H9 (cell line): ENCODE results near the gene CAMKV. TPM values are rescaled to one million over a fixed set of nuclear protein-coding genes. Genes with fewer than 3 reads are reported as not detected.

Experiments used
- DNase-seq: peaks from one replicate; pipeline ENCODE4 v3.0.0-alpha.2; 2017
- H2AFZ ChIP-seq: one replicate; pipeline ENCODE4 v1.6.1; 2013; ENCODE audit warnings: mild to moderate bottlenecking, low read length, control low read depth, moderate library complexity
- H2AK5ac ChIP-seq: 2 replicates; pipeline ENCODE4 v1.6.1; 2013; ENCODE audit warnings: low read length, control low read depth, mixed read lengths; ENCODE audit not compliant: insufficient read length
- H2BK120ac ChIP-seq: one replicate; pipeline ENCODE4 v1.6.1; 2013; ENCODE audit warnings: low read depth, mild to moderate bottlenecking, low read length, control low read depth, inconsistent platforms; ENCODE audit not compliant: poor library complexity, severe bottlenecking
- H2BK12ac ChIP-seq: 2 replicates; pipeline ENCODE4 v1.6.1; 2013; ENCODE audit warnings: low read length, control low read depth, mixed read lengths, low read depth; ENCODE audit not compliant: insufficient read length
- H2BK15ac ChIP-seq: 2 replicates; pipeline ENCODE4 v1.6.1; 2013; ENCODE audit warnings: low read depth, low read length, control low read depth
- H2BK20ac ChIP-seq: one replicate; pipeline ENCODE4 v1.6.1; 2013; ENCODE audit warnings: low read depth, mild to moderate bottlenecking, low read length, control low read depth, inconsistent platforms; ENCODE audit not compliant: poor library complexity, severe bottlenecking
- H2BK5ac ChIP-seq: 2 replicates; pipeline ENCODE4 v1.6.1; 2013; ENCODE audit warnings: low read length, control low read depth, mixed read lengths; ENCODE audit not compliant: insufficient read length
- H3K14ac ChIP-seq: 2 replicates; pipeline ENCODE4 v1.6.1; 2013; ENCODE audit warnings: low read length, control low read depth; ENCODE audit not compliant: insufficient read depth
- H3K18ac ChIP-seq: 2 replicates; pipeline ENCODE4 v1.6.1; 2013; ENCODE audit warnings: low read depth, mild to moderate bottlenecking, mixed read lengths, low read length, control low read depth; ENCODE audit not compliant: insufficient read length
- H3K23ac ChIP-seq: 2 replicates; pipeline ENCODE4 v1.6.1; 2013; ENCODE audit warnings: low read length, control low read depth, mixed read lengths, low read depth; ENCODE audit not compliant: insufficient read length
- H3K23me2 ChIP-seq: 2 replicates; pipeline ENCODE4 v1.6.1; 2013; ENCODE audit warnings: low read depth, mild to moderate bottlenecking, mixed read lengths, low read length, control low read depth; ENCODE audit not compliant: insufficient read length, poor library complexity, severe bottlenecking
- H3K27ac ChIP-seq: 2 replicates; pipeline ENCODE4 v1.5.1; 2013; ENCODE audit warnings: low read length, control low read depth, mixed read lengths, low read depth; ENCODE audit not compliant: insufficient read length
- H3K27me3 ChIP-seq: 2 replicates; pipeline ENCODE4 v1.6.1; 2013; ENCODE audit warnings: low read length, control low read depth, inconsistent platforms; ENCODE audit not compliant: insufficient read depth
- H3K4ac ChIP-seq: 2 replicates; pipeline ENCODE4 v1.6.1; 2013; ENCODE audit warnings: low read depth, mild to moderate bottlenecking, control low read depth, inconsistent platforms, low read length, moderate library complexity
- H3K4me1 ChIP-seq: 2 replicates; pipeline ENCODE4 v1.6.1; 2013; ENCODE audit warnings: low read length, control low read depth, inconsistent platforms; ENCODE audit not compliant: insufficient read depth
- H3K4me2 ChIP-seq: 2 replicates; pipeline ENCODE4 v1.6.1; 2013; ENCODE audit warnings: low read length, control low read depth, mixed read lengths; ENCODE audit not compliant: insufficient read length, insufficient read depth
- H3K56ac ChIP-seq: 2 replicates; pipeline ENCODE4 v1.6.1; 2013; ENCODE audit warnings: low read depth, mild to moderate bottlenecking, mixed read lengths, low read length, control low read depth; ENCODE audit not compliant: insufficient read length
- H3K79me1 ChIP-seq: 2 replicates; pipeline ENCODE4 v1.6.1; 2013; ENCODE audit warnings: low read depth, mild to moderate bottlenecking, moderate library complexity, low read length, control low read depth, inconsistent platforms; ENCODE audit not compliant: insufficient read depth, poor library complexity, severe bottlenecking
- H3K79me2 ChIP-seq: 2 replicates; pipeline ENCODE4 v1.6.1; 2013; ENCODE audit warnings: low read length, control low read depth, inconsistent platforms; ENCODE audit not compliant: insufficient read depth
- H3K9ac ChIP-seq: 2 replicates; pipeline ENCODE4 v1.6.1; 2013; ENCODE audit warnings: low read length, control low read depth, mixed read lengths; ENCODE audit not compliant: insufficient read length; ENCODE audit errors: extremely low read depth
- H3K9me3 ChIP-seq: one replicate; pipeline ENCODE4 v1.6.1; 2013; ENCODE audit warnings: low read depth, low read length, inconsistent platforms; ENCODE audit not compliant: control insufficient read depth
- H3T11ph ChIP-seq: one replicate; pipeline ENCODE4 v1.6.1; 2013; ENCODE audit warnings: mild to moderate bottlenecking, low read length, control low read depth, inconsistent platforms
- H4K20me1 ChIP-seq: one replicate; pipeline ENCODE4 v1.6.1; 2013; ENCODE audit not compliant: control insufficient read depth, insufficient read length, insufficient read depth
- H4K5ac ChIP-seq: 2 replicates; pipeline ENCODE4 v1.6.1; 2013; ENCODE audit warnings: low read depth, mild to moderate bottlenecking, mixed read lengths, low read length, control low read depth; ENCODE audit not compliant: insufficient read length
- H4K8ac ChIP-seq: replicated peaks from 2 replicates; pipeline ENCODE4 v1.6.1; 2013; ENCODE audit warnings: low read length, control low read depth, mixed read lengths, low read depth; ENCODE audit not compliant: insufficient read length
- H4K91ac ChIP-seq: 2 replicates; pipeline ENCODE4 v1.6.1; 2013; ENCODE audit warnings: low read depth, mild to moderate bottlenecking, moderate library complexity, mixed read lengths, low read length, control low read depth; ENCODE audit not compliant: insufficient read length
- H3K27ac Mint-ChIP-seq, 3 experiments: 2 replicates in 2 of 3; 3 replicates in 1 of 3; pipeline ENCODE4 v1.8.0; 2020 to 2021; ENCODE audit warnings: mixed read lengths in 3 of 3, mild to moderate bottlenecking in 1 of 3, moderate library complexity in 1 of 3
- H3K27me3 Mint-ChIP-seq: 2 replicates; pipeline ENCODE4 v1.8.0; 2021; ENCODE audit warnings: low read depth, mild to moderate bottlenecking, moderate library complexity, mixed read lengths
- H3K36me3 Mint-ChIP-seq, 3 experiments: 2 replicates in 2 of 3; 3 replicates in 1 of 3; pipeline ENCODE4 v1.8.0; 2020 to 2021; ENCODE audit warnings: low read depth in 3 of 3, mixed read lengths in 3 of 3; ENCODE audit not compliant: insufficient read depth in 1 of 3
- H3K4me1 Mint-ChIP-seq, 2 experiments: 2 replicates each; pipeline ENCODE4 v1.8.0; 2020; ENCODE audit warnings: mixed read lengths in 2 of 2
- H3K4me3 Mint-ChIP-seq, 2 experiments: 2 replicates in 1 of 2; 3 replicates in 1 of 2; pipeline ENCODE4 v1.8.0; 2020 to 2021; ENCODE audit warnings: mild to moderate bottlenecking in 2 of 2, mixed read lengths in 2 of 2, moderate library complexity in 1 of 2
- H3K9me3 Mint-ChIP-seq, 2 experiments: 2 replicates in 1 of 2; 3 replicates in 1 of 2; pipeline ENCODE4 v1.8.0; 2020; ENCODE audit warnings: mild to moderate bottlenecking in 2 of 2, mixed read lengths in 2 of 2, moderate library complexity in 1 of 2
- WGBS: extraction: QIAGEN DNeasy Blood & Tissue Kit; methylation state at CpG from one replicate; pipeline ENCODE4 v1.1.7; 2013; ENCODE audit warnings: missing lambda C conversion rate, low lambda C conversion rate, mixed read lengths; ENCODE audit not compliant: insufficient read length; ENCODE audit errors: extremely low coverage; 5-methylcytosine and 5-hydroxymethylcytosine counted together
- total RNA-seq: library from RNA; stranded (reverse); gene quantifications from 2 replicates; pipeline ENCODE4 v1.2.1, GENCODE V29; 2021
- TF ChIP-seq, protein P1 (sequence below): fragments of 200-600 bp; sonication (generic); conservative IDR thresholded peaks from 3 replicates; pipeline ENCODE4 v1.8.0; 2021; ENCODE audit warnings: antibody characterized with exemption, mild to moderate bottlenecking

The CAMKV gene
- total RNA-seq, 1 experiment from 2014 or later, result 54.2 TPM

DNA sequence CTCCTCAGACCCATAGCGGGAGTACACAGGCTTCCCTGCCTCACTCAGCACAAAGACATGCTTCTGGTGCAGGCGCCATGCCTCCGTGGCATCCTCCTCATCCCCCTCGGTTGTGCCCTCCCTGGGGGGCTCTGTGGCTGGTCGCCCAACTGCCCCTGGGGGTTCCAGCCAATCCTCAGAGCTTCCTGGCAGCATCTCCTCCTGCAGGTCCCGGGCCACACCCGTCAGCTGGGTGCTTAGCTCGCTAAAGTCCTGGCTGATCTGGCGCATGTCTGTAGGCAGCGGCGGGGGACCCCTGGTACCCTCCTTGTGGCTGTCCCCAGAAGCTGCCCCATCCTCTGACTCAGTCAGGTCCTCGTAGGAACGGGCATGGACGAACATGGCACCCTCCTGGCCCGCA lies 41.9 kb upstream of the CAMKV start:
- Mint-ChIP-seq H3K27me3 (no peaks in the 10 kb centered on the region; the same call in 1 of the 2 replicates), H3K27ac (no peak overlapping the region), H3K4me3 (no peak overlapping the region), H3K4me1 (peaks cover 28 to 47% of the 10 kb centered on the region in 2 experiments), H3K36me3 (peaks cover 0 to 11% (median 0%) of the 10 kb centered on the region in 3 experiments; a peak in 4 of 7 replicates), H3K9me3 (no peaks in the 10 kb centered on the region)
- no peak overlapping the region for H3K4me2 ChIP-seq
- no peak overlapping the region for H4K5ac ChIP-seq
- no peak overlapping the region for H2AK5ac ChIP-seq
- H3K4me1 ChIP-seq, result no peaks in the 10 kb centered on the region
- H3K9ac ChIP-seq, result no peak overlapping the region
- no peak overlapping the region for H2BK12ac ChIP-seq
- no peaks in the 10 kb centered on the region for H3K79me2 ChIP-seq
- no peaks in the 10 kb centered on the region for H3K9me3 ChIP-seq
- no peak overlapping the region for H3T11ph ChIP-seq
- no peak overlapping the region for H2AFZ ChIP-seq
- no peak overlapping the region for H3K4ac ChIP-seq
- no peak overlapping the region for H3K56ac ChIP-seq
- no peak overlapping the region for H4K8ac ChIP-seq
- H4K91ac ChIP-seq, result no peak overlapping the region
- H2BK20ac ChIP-seq, result no peak overlapping the region
- TF ChIP-seq, protein P1, sequence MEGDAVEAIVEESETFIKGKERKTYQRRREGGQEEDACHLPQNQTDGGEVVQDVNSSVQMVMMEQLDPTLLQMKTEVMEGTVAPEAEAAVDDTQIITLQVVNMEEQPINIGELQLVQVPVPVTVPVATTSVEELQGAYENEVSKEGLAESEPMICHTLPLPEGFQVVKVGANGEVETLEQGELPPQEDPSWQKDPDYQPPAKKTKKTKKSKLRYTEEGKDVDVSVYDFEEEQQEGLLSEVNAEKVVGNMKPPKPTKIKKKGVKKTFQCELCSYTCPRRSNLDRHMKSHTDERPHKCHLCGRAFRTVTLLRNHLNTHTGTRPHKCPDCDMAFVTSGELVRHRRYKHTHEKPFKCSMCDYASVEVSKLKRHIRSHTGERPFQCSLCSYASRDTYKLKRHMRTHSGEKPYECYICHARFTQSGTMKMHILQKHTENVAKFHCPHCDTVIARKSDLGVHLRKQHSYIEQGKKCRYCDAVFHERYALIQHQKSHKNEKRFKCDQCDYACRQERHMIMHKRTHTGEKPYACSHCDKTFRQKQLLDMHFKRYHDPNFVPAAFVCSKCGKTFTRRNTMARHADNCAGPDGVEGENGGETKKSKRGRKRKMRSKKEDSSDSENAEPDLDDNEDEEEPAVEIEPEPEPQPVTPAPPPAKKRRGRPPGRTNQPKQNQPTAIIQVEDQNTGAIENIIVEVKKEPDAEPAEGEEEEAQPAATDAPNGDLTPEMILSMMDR, result no peak
- H2BK15ac ChIP-seq, result no peak overlapping the region
- H4K20me1 ChIP-seq, result no peaks in the 10 kb centered on the region
- WGBS, result no CpG with 5 or more reads among the region's 15 CpGs
- H2BK5ac ChIP-seq, result no peak overlapping the region
- no peak overlapping the region for H3K27ac ChIP-seq
- no peak overlapping the region for H2BK120ac ChIP-seq
- H3K23me2 ChIP-seq, result no peaks in the 10 kb centered on the region
- no peak overlapping the region for H3K18ac ChIP-seq
- no peaks in the 10 kb centered on the region; the same call in 1 of the 2 replicates for H3K27me3 ChIP-seq
- DNase-seq, result no peak
- H3K23ac ChIP-seq, result no peak overlapping the region
- no peak overlapping the region for H3K14ac ChIP-seq
- no peaks in the 10 kb centered on the region for H3K79me1 ChIP-seq
